ENCODE data around the gene TP53I13.

DNA sequence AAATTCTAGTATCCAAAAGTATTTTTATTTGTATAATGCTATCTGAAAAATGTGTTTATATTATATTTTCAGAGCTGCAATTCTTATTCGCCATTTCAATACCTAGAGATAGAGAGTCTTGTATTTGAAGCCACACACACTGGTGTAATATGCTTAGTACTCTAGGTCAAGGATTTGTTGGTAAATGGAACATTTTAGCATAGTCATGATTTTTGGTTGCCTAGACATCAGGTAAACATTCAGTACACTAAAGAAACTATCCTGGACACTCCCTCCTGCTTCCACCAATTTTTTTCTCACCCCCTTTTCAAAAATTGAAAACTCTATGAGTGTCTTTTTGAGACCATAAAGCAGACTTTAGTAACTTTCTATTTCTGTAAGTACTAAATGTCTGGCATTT is 22.4 kb upstream of the TP53I13 start:
- TF ChIP-seq, protein P1, sequence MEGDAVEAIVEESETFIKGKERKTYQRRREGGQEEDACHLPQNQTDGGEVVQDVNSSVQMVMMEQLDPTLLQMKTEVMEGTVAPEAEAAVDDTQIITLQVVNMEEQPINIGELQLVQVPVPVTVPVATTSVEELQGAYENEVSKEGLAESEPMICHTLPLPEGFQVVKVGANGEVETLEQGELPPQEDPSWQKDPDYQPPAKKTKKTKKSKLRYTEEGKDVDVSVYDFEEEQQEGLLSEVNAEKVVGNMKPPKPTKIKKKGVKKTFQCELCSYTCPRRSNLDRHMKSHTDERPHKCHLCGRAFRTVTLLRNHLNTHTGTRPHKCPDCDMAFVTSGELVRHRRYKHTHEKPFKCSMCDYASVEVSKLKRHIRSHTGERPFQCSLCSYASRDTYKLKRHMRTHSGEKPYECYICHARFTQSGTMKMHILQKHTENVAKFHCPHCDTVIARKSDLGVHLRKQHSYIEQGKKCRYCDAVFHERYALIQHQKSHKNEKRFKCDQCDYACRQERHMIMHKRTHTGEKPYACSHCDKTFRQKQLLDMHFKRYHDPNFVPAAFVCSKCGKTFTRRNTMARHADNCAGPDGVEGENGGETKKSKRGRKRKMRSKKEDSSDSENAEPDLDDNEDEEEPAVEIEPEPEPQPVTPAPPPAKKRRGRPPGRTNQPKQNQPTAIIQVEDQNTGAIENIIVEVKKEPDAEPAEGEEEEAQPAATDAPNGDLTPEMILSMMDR (conservative IDR thresholded peaks at IDR 0.05; ENCODE audit: low read length): no peak
- no peak for TF ChIP-seq EZH2phosphoT487 (IDR thresholded peaks at IDR 0.05; ENCODE audit: borderline replicate concordance, low read depth, low read length)
